GM12864 (cell line): Measurements from ENCODE around the gene ATP5MK.
"Not testable (repeated sequence)": the region's sequence is repeated elsewhere in the genome, so short reads cannot be mapped to it uniquely, and the experiment has no call there.

Experiments used
- DNase-seq: peaks from one replicate; pipeline ENCODE4 v3.0.0-alpha.2; 2011; ENCODE audit warnings: low read depth
- H3K4me3 ChIP-seq: 2 replicates; pipeline ENCODE4 v1.5.1; 2011; ENCODE audit warnings: mild to moderate bottlenecking, low read depth, low read length, control low read depth
- CTCF ChIP-seq: IDR thresholded peaks from 2 replicates; pipeline ENCODE4 v1.5.1; 2011; ENCODE audit warnings: low read depth, mild to moderate bottlenecking, moderate library complexity, low read length, control low read depth, inconsistent platforms; ENCODE audit errors: missing control alignments

Gene ATP5MK

GRCh38 chr10:103373544-103373943 is 22.7 kb downstream of the ATP5MK start:
- H3K4me3 ChIP-seq: no peak overlapping the region
- TF ChIP-seq CTCF: no peak
- DNase-seq: no peak

GRCh38 chr10:103367782-103368518 is 28.3 kb downstream of the ATP5MK start, which contains the start of gene TAF5:
TAF5 (plus strand) TSS chr10:103367976; CDS start chr10:103367990, 14 bp downstream.
- peak within 1 kb of the TSS; percentile 99 for H3K4me3 ChIP-seq
- TF ChIP-seq CTCF: no peak
- DNase-seq: peak; percentile 96

GRCh38 chr10:103367379-103367781 is 28.9 kb downstream of the ATP5MK start:
- no peak for TF ChIP-seq CTCF
- no peak for DNase-seq

GRCh38 chr10:103360791-103361190 is 35.5 kb downstream of the ATP5MK start:
- not testable (repeated sequence) for H3K4me3 ChIP-seq, DNase-seq

More at GRCh38 chr10:103367379-103367781, 28.9 kb downstream of the ATP5MK start:
- H3K4me3 ChIP-seq: peak overlapping the region; percentile 99

GRCh38 chr10:103359493-103359892 is 36.8 kb downstream of the ATP5MK start:
- H3K4me3 ChIP-seq, DNase-seq: not testable (repeated sequence)

- DNase-seq: no peak
Observed at GRCh38 chr10:103355906-103356599, 40.2 kb downstream of the ATP5MK start.

GRCh38 chr10:103354567-103354966 is 41.7 kb downstream of the ATP5MK start:
- not testable (repeated sequence) for DNase-seq, H3K4me3 ChIP-seq

More at GRCh38 chr10:103355906-103356599, 40.2 kb downstream of the ATP5MK start:
- no peak for TF ChIP-seq CTCF
- H3K4me3 ChIP-seq: no peak overlapping the region

GRCh38 chr10:103353281-103353680 is 43.0 kb downstream of the ATP5MK start:
- no peak for DNase-seq
- H3K4me3 ChIP-seq: no peak overlapping the region
- peak; percentile 4 for TF ChIP-seq CTCF
